Measurements from ENCODE around the gene LRRC66. TPM values are rescaled to one million over a fixed set of nuclear protein-coding genes. Genes with fewer than 3 reads are reported as not detected.

The LRRC66 gene
- polyA plus RNA-seq, 3 donors: 0.75 to 1.3 (median 0.76) TPM

Other genes starting within 250 kb of the LRRC66 start
- gene DCUN1D4, start 177.2 kb downstream of the LRRC66 start, polyA plus RNA-seq (ENCODE audit: insufficient read length in 3 of 3): 10 to 100 TPM; 49.3 to 66.7 (median 60.8) TPM
- 10 to 100 TPM; 46.2 to 57.0 (median 48.5) TPM for gene SGCB, start 17.9 kb upstream of the LRRC66 start, polyA plus RNA-seq (ENCODE audit: insufficient read length in 3 of 3)
- 1 to 10 TPM; 1.3 to 1.7 (median 1.5) TPM for gene SPATA18, start 30.9 kb upstream of the LRRC66 start, polyA plus RNA-seq (ENCODE audit: insufficient read length in 3 of 3)